A549 (cell line): ENCODE measurements around the gene KCNQ1. TPM values are rescaled to one million over a fixed set of nuclear protein-coding genes. Genes with fewer than 3 reads are reported as not detected.

Experiments used
- ATAC-seq, 2 experiments: fragments of 200-7000 bp in 1 of 2; fragments of >200 bp in 1 of 2; cut with Nextera tagmentation in 1 of 2; cut with Tn5 transposase in 1 of 2; 3 replicates each; pipeline versions ENCODE4 v1.8.0 to v1.9.1; 2018 to 2020; ENCODE audit warnings: mild to moderate bottlenecking in 1 of 2, moderate library complexity in 1 of 2
- CTCF ChIA-PET: fragments of 300-600 bp; sonication (Branson Sonifier 250); formaldehyde crosslinking; extraction: SDS; loops from one replicate; lab custom pipeline; 2021; ENCODE audit warnings: antibody characterized with exemption, inconsistent platforms; lab: Yijun Ruan, JAX
- POLR2A ChIA-PET: fragments of 350-600 bp; formaldehyde crosslinking; extraction: SDS; loops from one replicate; lab custom pipeline; 2021; ENCODE audit warnings: antibody characterized with exemption, inconsistent platforms; lab: Yijun Ruan, JAX
- DNase-seq, 2 experiments: peaks; one replicate each; pipeline versions ENCODE4 v3.0.0 to v3.0.0-alpha.2; 2011 to 2016; ENCODE audit warnings: low read depth in 1 of 2, low spot score in 1 of 2
- FAIRE-seq: peaks from 2 replicates; lab custom pipeline; 2011; peaks lifted over from hg19 to GRCh38; lab: Jason Lieb, UNC
- H3K27ac ChIP-seq, 2 experiments: fragments of >200 bp; sonication (Bioruptor Twin); formaldehyde crosslinking; 3 replicates each; pipeline ENCODE4 v1.5.1; 2016 to 2017
- H3K4me1 ChIP-seq: fragments of >200 bp; sonication (Bioruptor Twin); formaldehyde crosslinking; 3 replicates; pipeline ENCODE4 v1.6.1; 2016
- H3K4me2 ChIP-seq: fragments of >200 bp; sonication (Bioruptor Twin); formaldehyde crosslinking; 3 replicates; pipeline ENCODE4 v1.6.1; 2016
- H3K4me3 ChIP-seq: fragments of >200 bp; sonication (Bioruptor Twin); formaldehyde crosslinking; 3 replicates; pipeline ENCODE4 v1.5.1; 2016
- H3K9me3 ChIP-seq: fragments of >200 bp; sonication (Bioruptor Twin); formaldehyde crosslinking; 3 replicates; pipeline ENCODE4 v1.6.1; 2016
- BCL3 ChIP-seq: fragments of >200 bp; sonication (Bioruptor Twin); formaldehyde crosslinking; IDR thresholded peaks from 3 replicates; pipeline ENCODE4 v1.6.1; 2016
- CTCF ChIP-seq: fragments of >200 bp; sonication (Bioruptor Twin); formaldehyde crosslinking; IDR thresholded peaks from 3 replicates; pipeline ENCODE4 v1.5.1; 2016
- EHF ChIP-seq: fragments of 250-450 bp; sonication (Bioruptor Pico); IDR thresholded peaks from 2 replicates; pipeline ENCODE4 v1.5.0; 2020; ENCODE audit warnings: mild to moderate bottlenecking
- EHMT2 ChIP-seq: fragments of 200-600 bp; sonication (generic); IDR thresholded peaks from 2 replicates; pipeline ENCODE4 v1.6.1; 2016; ENCODE audit warnings: antibody characterized with exemption, low read depth, mild to moderate bottlenecking, moderate library complexity
- ESRRA ChIP-seq: fragments of 150-350 bp; IDR thresholded peaks from 2 replicates; pipeline ENCODE4 v1.6.1; 2014; ENCODE audit warnings: mild to moderate bottlenecking, low read length, borderline replicate concordance
- HOXA7 ChIP-seq: fragments of 250-450 bp; sonication (Bioruptor Pico); IDR thresholded peaks from 2 replicates; pipeline ENCODE4 v1.5.0; 2020; ENCODE audit warnings: mild to moderate bottlenecking, moderate library complexity
- HOXB5 ChIP-seq: fragments of 250-450 bp; sonication (Bioruptor Pico); IDR thresholded peaks from 2 replicates; pipeline ENCODE4 v1.5.0; 2020; ENCODE audit warnings: mild to moderate bottlenecking, moderate library complexity
- KDM1A ChIP-seq: fragments of 200-600 bp; sonication (generic); IDR thresholded peaks from 2 replicates; pipeline ENCODE4 v1.6.1; 2016; ENCODE audit warnings: low read depth, mild to moderate bottlenecking
- KDM5A ChIP-seq: fragments of 200-600 bp; sonication (generic); IDR thresholded peaks from 2 replicates; pipeline ENCODE4 v1.6.1; 2016; ENCODE audit warnings: antibody characterized with exemption, mild to moderate bottlenecking
- MYC ChIP-seq: IDR thresholded peaks from 2 replicates; pipeline ENCODE4 v1.6.1; 2012; ENCODE audit warnings: mild to moderate bottlenecking, inconsistent platforms, low read length, improper control_type of control experiment, borderline replicate concordance
- NFE2L2 ChIP-seq: fragments of 150-350 bp; conservative IDR thresholded peaks from 2 replicates; pipeline ENCODE4 v1.6.1; 2014; ENCODE audit warnings: low read length
- NPAS2 ChIP-seq: fragments of 250-450 bp; sonication (Bioruptor Pico); IDR thresholded peaks from 2 replicates; pipeline ENCODE4 v1.8.0; 2022; ENCODE audit warnings: mild to moderate bottlenecking, moderate library complexity, borderline replicate concordance
- NR3C1 ChIP-seq: fragments of >200 bp; sonication (Bioruptor Twin); formaldehyde crosslinking; IDR thresholded peaks from 3 replicates; pipeline ENCODE4 v1.6.1; 2017
- POLR2A ChIP-seq: IDR thresholded peaks from 2 replicates; pipeline ENCODE4 v1.6.1; 2012; ENCODE audit warnings: mild to moderate bottlenecking, low read length
- RAD21 ChIP-seq, 2 experiments: fragments of >200 bp in 1 of 2; sonication (Bioruptor Twin) in 1 of 2; formaldehyde crosslinking in 1 of 2; IDR thresholded peaks in 1 of 2; conservative IDR thresholded peaks in 1 of 2; 2 replicates in 1 of 2; 3 replicates in 1 of 2; pipeline ENCODE4 v1.6.1; 2012 to 2018; ENCODE audit warnings: inconsistent platforms in 1 of 2
- REST ChIP-seq: fragments of 200-600 bp; sonication (generic); IDR thresholded peaks from 2 replicates; pipeline ENCODE4 v1.6.1; 2016; ENCODE audit warnings: antibody characterized with exemption, mild to moderate bottlenecking, moderate library complexity
- SMC3 ChIP-seq: fragments of >200 bp; sonication (Bioruptor Twin); formaldehyde crosslinking; IDR thresholded peaks from 3 replicates; pipeline ENCODE4 v1.6.1; 2018; ENCODE audit warnings: inconsistent platforms
- TFCP2L1 ChIP-seq: fragments of 250-450 bp; sonication (Bioruptor Pico); IDR thresholded peaks from 2 replicates; pipeline ENCODE4 v1.5.0; 2021; ENCODE audit warnings: mild to moderate bottlenecking
- TP53 ChIP-seq: fragments of 250-450 bp; sonication (Bioruptor Pico); IDR thresholded peaks from 2 replicates; pipeline ENCODE4 v1.5.0; 2021; ENCODE audit warnings: mild to moderate bottlenecking, moderate library complexity
- ZFP36 ChIP-seq: fragments of 450-650 bp; IDR thresholded peaks from 2 replicates; pipeline ENCODE4 v1.6.1; 2014; ENCODE audit warnings: borderline replicate concordance; ENCODE audit not compliant: partially characterized antibody
- ZNF302 ChIP-seq: fragments of 250-450 bp; sonication (Bioruptor Pico); IDR thresholded peaks from 2 replicates; pipeline ENCODE4 v1.9.0; 2021; ENCODE audit warnings: inconsistent platforms, mild to moderate bottlenecking, moderate library complexity
- WGBS: methylation state at CpG from one replicate; pipeline ENCODE4 v1.1.6; 2017; ENCODE audit errors: missing lambda C conversion rate; 5-methylcytosine and 5-hydroxymethylcytosine counted together
- polyA plus RNA-seq, 4 experiments: library from polyadenylated mRNA; depleted of rRNA in 3 of 4; stranded (reverse); fragments of >200 nt; fragmentation: RNase III in 1 of 4; extraction: RNeasy Plus Mini Kit Qiagen cat#74134 plus additional on column Dnase treatment in 1 of 4; gene quantifications; 2 replicates in 3 of 4; 3 replicates in 1 of 4; pipeline ENCODE4 v1.2.3, GENCODE V29; 2011 to 2017
- TF ChIP-seq, protein P1 (sequence below): fragments of >200 bp; sonication (Bioruptor Twin); formaldehyde crosslinking; IDR thresholded peaks from 2 replicates; pipeline ENCODE4 v1.6.1; 2016
- TF ChIP-seq, protein P2 (sequence below): fragments of 250-450 bp; sonication (Bioruptor Pico); IDR thresholded peaks from 2 replicates; pipeline ENCODE4 v1.5.0; 2021; ENCODE audit warnings: mild to moderate bottlenecking, moderate library complexity, borderline replicate concordance
- TF ChIP-seq, protein P3 (sequence below): IDR thresholded peaks from 2 replicates; pipeline ENCODE4 v1.6.1; 2012

Gene KCNQ1
- polyA plus RNA-seq, 2 of the 4 experiments (the other 2 are of a cell fraction) = 0.14 to 0.17 TPM

GRCh38 chr11:2892215-2892966 is 447.6 kb downstream of the KCNQ1 start (continued):
- TF ChIP-seq, protein P1, sequence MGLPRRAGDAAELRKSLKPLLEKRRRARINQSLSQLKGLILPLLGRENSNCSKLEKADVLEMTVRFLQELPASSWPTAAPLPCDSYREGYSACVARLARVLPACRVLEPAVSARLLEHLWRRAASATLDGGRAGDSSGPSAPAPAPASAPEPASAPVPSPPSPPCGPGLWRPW = no peak
- TF ChIP-seq TFCP2L1 (CRISPR knock-in tag) (no peak), NFE2L2 (no peak), NPAS2 (CRISPR knock-in tag) (no peak), HOXA7 (CRISPR knock-in tag) (no peak), NR3C1 (no peak), BCL3 (0 out of 3 replicates have a peak, but pooled peaks have one; percentile 4), REST (no peak), CTCF (peak; percentile 83), MYC (no peak), SMC3 (peak; percentile 88), TP53 (no peak), EHMT2 (no peak), ZFP36 (no peak), RAD21 (conservative IDR thresholded peaks at IDR 0.05 in 1 of 2, IDR thresholded peaks at IDR 0.05 in 1 of 2) (peak; percentile 81 to 83)
- TF ChIP-seq, protein P2, sequence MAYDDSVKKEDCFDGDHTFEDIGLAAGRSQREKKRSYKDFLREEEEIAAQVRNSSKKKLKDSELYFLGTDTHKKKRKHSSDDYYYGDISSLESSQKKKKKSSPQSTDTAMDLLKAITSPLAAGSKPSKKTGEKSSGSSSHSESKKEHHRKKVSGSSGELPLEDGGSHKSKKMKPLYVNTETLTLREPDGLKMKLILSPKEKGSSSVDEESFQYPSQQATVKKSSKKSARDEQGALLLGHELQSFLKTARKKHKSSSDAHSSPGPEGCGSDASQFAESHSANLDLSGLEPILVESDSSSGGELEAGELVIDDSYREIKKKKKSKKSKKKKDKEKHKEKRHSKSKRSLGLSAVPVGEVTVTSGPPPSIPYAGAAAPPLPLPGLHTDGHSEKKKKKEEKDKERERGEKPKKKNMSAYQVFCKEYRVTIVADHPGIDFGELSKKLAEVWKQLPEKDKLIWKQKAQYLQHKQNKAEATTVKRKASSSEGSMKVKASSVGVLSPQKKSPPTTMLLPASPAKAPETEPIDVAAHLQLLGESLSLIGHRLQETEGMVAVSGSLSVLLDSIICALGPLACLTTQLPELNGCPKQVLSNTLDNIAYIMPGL (CRISPR knock-in tag) = no peak

DNA sequence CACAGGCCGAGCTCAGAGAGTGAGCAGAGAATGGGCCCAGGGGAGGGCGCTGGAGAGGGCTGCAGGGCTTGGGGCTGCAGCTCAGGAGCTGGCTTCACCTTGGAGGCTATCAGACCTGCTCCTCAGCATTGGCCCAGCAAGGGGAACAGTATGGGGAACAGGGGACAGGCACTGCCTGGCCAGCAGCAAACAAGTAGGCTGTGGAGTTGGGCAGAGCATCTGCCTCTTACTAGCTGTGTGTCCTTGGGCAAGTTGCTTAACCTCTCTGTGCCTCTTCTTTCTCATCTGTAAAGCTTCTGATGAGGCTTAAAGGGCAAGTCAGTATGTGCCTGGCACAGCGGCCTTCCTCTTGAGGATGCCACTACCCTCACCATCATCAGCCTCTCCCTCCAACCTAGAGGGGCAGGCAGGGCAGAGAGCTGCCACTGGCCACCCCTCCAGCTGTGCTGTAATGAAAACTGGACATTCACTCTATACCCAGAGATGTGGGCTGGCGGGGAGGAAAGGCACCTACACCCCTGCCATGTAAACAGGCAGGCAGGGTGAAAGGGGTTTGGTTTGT is 448.2 kb downstream of the KCNQ1 start:
- ATAC-seq = peak; percentile 31 to 52; a peak in 5 of 6 replicates
- Histone ChIP-seq H3K4me1 (peaks cover 16% of the 10 kb centered on the region), H3K27ac (peak overlapping the region; percentile 74 to 90), H3K9me3 (no peaks in the 10 kb centered on the region), H3K4me2 (peak overlapping the region; percentile 89), H3K4me3 (peak overlapping the region; percentile 42)
- no peak for FAIRE-seq
- 46% methylated on average over 4 of the region's 4 CpGs for WGBS
- CTCF ChIA-PET = interaction anchor here (0.6 to 21.2 kb wide), 26 partner anchors 11 to 695 kb away, joined by 3 to 1059 read pairs (median 6); partner anchors contain the start of genes PHLDA2 and TSSC4
- no peak for DNase-seq
- POLR2A ChIA-PET = interaction anchor here (2.0 to 3.5 kb wide), 2 partner anchors 10 to 36 kb away, joined by 9 to 41 read pairs; partner anchors contain the start of gene PHLDA2
- TF ChIP-seq BCL3 (no peak), ZNF302 (CRISPR knock-in tag) (no peak), KDM5A (no peak), ESRRA (no peak), RAD21 (conservative IDR thresholded peaks at IDR 0.05 in 1 of 2, IDR thresholded peaks at IDR 0.05 in 1 of 2) (0 out of 5 replicates have a peak, but pooled peaks of 1 of the 2 experiments have one; percentile 7), POLR2A (no peak), HOXB5 (CRISPR knock-in tag) (no peak), KDM1A (peak; percentile 56; the same call in 1 of the 2 replicates), EHF (no peak)
- TF ChIP-seq, protein P3, sequence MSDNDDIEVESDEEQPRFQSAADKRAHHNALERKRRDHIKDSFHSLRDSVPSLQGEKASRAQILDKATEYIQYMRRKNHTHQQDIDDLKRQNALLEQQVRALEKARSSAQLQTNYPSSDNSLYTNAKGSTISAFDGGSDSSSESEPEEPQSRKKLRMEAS = no peak; the same call in 1 of the 2 replicates
